Ascending aorta (tissue), 2 donors: ENCODE measurements around the gene ASIC4. TPM values are rescaled to one million over a fixed set of nuclear protein-coding genes. Genes with fewer than 3 reads are reported as not detected.

Experiments
- DNase-seq, 2 donors: peaks; one replicate each; pipeline ENCODE4 v3.0.0-alpha.2; 2019; ENCODE audit warnings: low spot score in 2 of 2
- H3K27ac ChIP-seq, 2 donors: fragments of 200-600 bp; sonication (generic); one replicate each; pipeline ENCODE4 v1.5.1; 2016 to 2017; ENCODE audit warnings: mild to moderate bottlenecking in 1 of 2
- H3K27me3 ChIP-seq: fragments of 200-600 bp; sonication (generic); one replicate; pipeline ENCODE4 v1.5.1; 2017
- H3K36me3 ChIP-seq, 2 donors: fragments of 200-600 bp; sonication (generic); one replicate each; pipeline ENCODE4 v1.5.1; 2016
- H3K4me1 ChIP-seq, 2 donors: fragments of 200-600 bp; sonication (generic); one replicate each; pipeline ENCODE4 v1.5.1; 2016 to 2017; ENCODE audit warnings: mild to moderate bottlenecking in 1 of 2
- H3K4me3 ChIP-seq, 2 donors: fragments of 200-600 bp; sonication (generic); one replicate each; pipeline ENCODE4 v1.5.1; 2016 to 2017; ENCODE audit warnings: mild to moderate bottlenecking in 1 of 2
- H3K9me3 ChIP-seq, 2 donors: fragments of 200-600 bp; sonication (generic); one replicate each; pipeline ENCODE4 v1.5.1; 2016
- CTCF ChIP-seq, 3 experiments: fragments of 200-600 bp in 2 of 3; fragments of 450-650 bp in 1 of 3; sonication (generic) in 2 of 3; IDR thresholded peaks; one replicate each; pipeline ENCODE4 v1.5.1; 2016 to 2019; ENCODE audit warnings: antibody characterized with exemption in 3 of 3, mild to moderate bottlenecking in 1 of 3, moderate library complexity in 1 of 3
- intact Hi-C: fragments of 100-400 bp; cut with DNase I; formaldehyde crosslinking; loops from one replicate; pipeline ENCODE4 v1.15.1; 2023
- total RNA-seq: library from RNA; depleted of rRNA; stranded (reverse); fragments of >200 nt; gene quantifications from one replicate; pipeline ENCODE4 v1.1.0, GENCODE V29; 2016

Gene ASIC4
- total RNA-seq, 1 donor from 2014 or later, result not detected

- TF ChIP-seq CTCF (IDR thresholded peaks at IDR 0.05), result no peak
- intact Hi-C loops, result no loop called here
- H3K4me3 ChIP-seq, result no peak overlapping the region
- H3K4me1 ChIP-seq, result peaks cover 6 to 19% of the 10 kb centered on the region in 2 donors
- H3K9me3 ChIP-seq, result no peaks in the 10 kb centered on the region
- no peak for DNase-seq
- no peaks in the 10 kb centered on the region for H3K27me3 ChIP-seq
- no peak overlapping the region for H3K27ac ChIP-seq
- peaks cover 49 to 53% of the 10 kb centered on the region in 2 donors for H3K36me3 ChIP-seq
Observed at GRCh38 chr2:219492575-219492974, 21.7 kb upstream of the ASIC4 start.

- Histone ChIP-seq H3K36me3 (peaks cover 44 to 48% of the 10 kb centered on the region in 2 donors), H3K27ac (no peak overlapping the region), H3K4me3 (no peak overlapping the region), H3K4me1 (peaks cover 6 to 19% of the 10 kb centered on the region in 2 donors), H3K9me3 (no peaks in the 10 kb centered on the region), H3K27me3 (no peaks in the 10 kb centered on the region)
- DNase-seq, result no peak
- TF ChIP-seq CTCF (IDR thresholded peaks at IDR 0.05), result no peak
- intact Hi-C loops, result no loop called here
Observed at GRCh38 chr2:219493086-219493485, 21.2 kb upstream of the ASIC4 start.

GRCh38 chr2:219494952-219495530 is 19.2 kb upstream of the ASIC4 start:
- Histone ChIP-seq H3K4me3 (no peak overlapping the region), H3K9me3 (no peaks in the 10 kb centered on the region), H3K27ac (peak overlapping the region; percentile 91 to 99), H3K4me1 (peaks cover 13 to 26% of the 10 kb centered on the region in 2 donors), H3K27me3 (no peaks in the 10 kb centered on the region), H3K36me3 (peaks cover 24 to 28% of the 10 kb centered on the region in 2 donors)
- no peak for DNase-seq
- intact Hi-C loops, result loop anchor here (1.0 kb wide), 2 partner anchors 35 to 65 kb away; no protein-coding TSS in a partner anchor
- peak in 1 of 3 experiments; percentile 70 for TF ChIP-seq CTCF (IDR thresholded peaks at IDR 0.05)

GRCh38 chr2:219495531-219496122 is 18.7 kb upstream of the ASIC4 start:
- Histone ChIP-seq H3K4me1 (peaks cover 13 to 26% of the 10 kb centered on the region in 2 donors), H3K4me3 (peak overlapping the region in 1 of 2 donors; percentile 85), H3K9me3 (no peaks in the 10 kb centered on the region), H3K36me3 (peaks cover 19 to 22% of the 10 kb centered on the region in 2 donors), H3K27me3 (no peaks in the 10 kb centered on the region), H3K27ac (peak overlapping the region; percentile 91 to 99)
- DNase-seq, result peak in 1 of 2 donors; percentile 83
- intact Hi-C loops, result loop anchor here (1.0 kb wide), 2 partner anchors 35 to 65 kb away; no protein-coding TSS in a partner anchor
- TF ChIP-seq CTCF (IDR thresholded peaks at IDR 0.05), result peak in 2 of 3 experiments; percentile 55 to 69

GRCh38 chr2:219496247-219496824 is 17.9 kb upstream of the ASIC4 start:
- peaks cover 13 to 26% of the 10 kb centered on the region in 2 donors for H3K4me1 ChIP-seq
- TF ChIP-seq CTCF (IDR thresholded peaks at IDR 0.05), result no peak
- peak overlapping the region; percentile 91 to 99 for H3K27ac ChIP-seq
- DNase-seq, result no peak
- intact Hi-C loops, result no loop called here
- H3K4me3 ChIP-seq, result peak overlapping the region in 1 of 2 donors; percentile 85
- H3K9me3 ChIP-seq, result no peaks in the 10 kb centered on the region
- H3K27me3 ChIP-seq, result no peaks in the 10 kb centered on the region
- H3K36me3 ChIP-seq, result peaks cover 12 to 15% of the 10 kb centered on the region in 2 donors
